Trophoblast cell (in vitro differentiated cells and primary cell): ENCODE data around the gene ERFE.

ENCODE experiments used
- DNase-seq, 2 donors: peaks; one replicate each; pipeline ENCODE4 v3.0.0-alpha.2; 2016
- H2AFZ ChIP-seq: 2 replicates; pipeline ENCODE4 v1.6.1; 2013; ENCODE audit warnings: low read length, moderate library complexity, mild to moderate bottlenecking; ENCODE audit not compliant: insufficient read depth, poor library complexity
- H2AK5ac ChIP-seq: 2 replicates; pipeline ENCODE4 v1.6.1; 2013; ENCODE audit warnings: mild to moderate bottlenecking, low read length
- H2BK120ac ChIP-seq: 2 replicates; pipeline ENCODE4 v1.6.1; 2013; ENCODE audit warnings: low read length, mild to moderate bottlenecking, moderate library complexity; ENCODE audit not compliant: insufficient read depth, poor library complexity
- H2BK12ac ChIP-seq: 2 replicates; pipeline ENCODE4 v1.6.1; 2013; ENCODE audit warnings: mild to moderate bottlenecking, low read length, moderate library complexity
- H2BK5ac ChIP-seq: 2 replicates; pipeline ENCODE4 v1.6.1; 2013; ENCODE audit warnings: low read length, low read depth, moderate library complexity, mild to moderate bottlenecking; ENCODE audit not compliant: poor library complexity
- H3K14ac ChIP-seq: 2 replicates; pipeline ENCODE4 v1.6.1; 2013; ENCODE audit warnings: mild to moderate bottlenecking, low read length
- H3K18ac ChIP-seq: 2 replicates; pipeline ENCODE4 v1.6.1; 2013; ENCODE audit warnings: mild to moderate bottlenecking, low read length
- H3K23ac ChIP-seq: 2 replicates; pipeline ENCODE4 v1.6.1; 2013; ENCODE audit warnings: low read length
- H3K27ac ChIP-seq: 2 replicates; pipeline ENCODE4 v1.5.1; 2013; ENCODE audit warnings: low read depth, mild to moderate bottlenecking, inconsistent platforms, low read length, moderate library complexity
- H3K27me3 ChIP-seq: 2 replicates; pipeline ENCODE4 v1.6.1; 2013; ENCODE audit warnings: inconsistent platforms, mild to moderate bottlenecking, low read length, moderate library complexity; ENCODE audit not compliant: insufficient read depth
- H3K36me3 ChIP-seq, 2 experiments: 1 replicate in 1 of 2; 2 replicates in 1 of 2; pipeline ENCODE4 v1.6.1; 2013; ENCODE audit warnings: low read length in 2 of 2, mild to moderate bottlenecking in 2 of 2, moderate library complexity in 1 of 2; ENCODE audit not compliant: insufficient read depth in 2 of 2, control insufficient read depth in 1 of 2
- H3K4ac ChIP-seq: 2 replicates; pipeline ENCODE4 v1.6.1; 2013; ENCODE audit warnings: low read depth, mild to moderate bottlenecking, low read length, moderate library complexity
- H3K4me1 ChIP-seq, 2 experiments: 1 replicate in 1 of 2; 2 replicates in 1 of 2; pipeline ENCODE4 v1.6.1; 2013; ENCODE audit warnings: low read length in 2 of 2, mild to moderate bottlenecking in 2 of 2, moderate library complexity in 1 of 2; ENCODE audit not compliant: insufficient read depth in 2 of 2, control insufficient read depth in 1 of 2
- H3K4me2 ChIP-seq: 2 replicates; pipeline ENCODE4 v1.6.1; 2013; ENCODE audit warnings: inconsistent platforms, mild to moderate bottlenecking, low read length, moderate library complexity
- H3K4me3 ChIP-seq: 2 replicates; pipeline ENCODE4 v1.5.1; 2013; ENCODE audit warnings: mild to moderate bottlenecking, low read depth, low read length, inconsistent platforms
- H3K79me1 ChIP-seq: one replicate; pipeline ENCODE4 v1.6.1; 2013; ENCODE audit warnings: low read length
- H3K79me2 ChIP-seq: 2 replicates; pipeline ENCODE4 v1.6.1; 2013; ENCODE audit warnings: low read length, mild to moderate bottlenecking; ENCODE audit not compliant: control insufficient read depth, insufficient read depth, poor library complexity
- H3K9ac ChIP-seq: 2 replicates; pipeline ENCODE4 v1.6.1; 2013; ENCODE audit warnings: mild to moderate bottlenecking, low read length
- H3K9me3 ChIP-seq: 2 replicates; pipeline ENCODE4 v1.6.1; 2013; ENCODE audit warnings: low read depth, mild to moderate bottlenecking, control low read depth, inconsistent platforms, low read length; ENCODE audit not compliant: insufficient read depth
- H4K12ac ChIP-seq: 2 replicates; pipeline ENCODE4 v1.6.1; 2013; ENCODE audit warnings: low read depth, mild to moderate bottlenecking, low read length, moderate library complexity
- H4K8ac ChIP-seq: 2 replicates; pipeline ENCODE4 v1.6.1; 2013; ENCODE audit warnings: low read depth, mild to moderate bottlenecking, low read length, moderate library complexity
- H4K91ac ChIP-seq: one replicate; pipeline ENCODE4 v1.6.1; 2013; ENCODE audit warnings: low read depth, mild to moderate bottlenecking, low read length, moderate library complexity
- WGBS: extraction: QIAGEN DNeasy Blood & Tissue Kit; methylation state at CpG from one replicate; pipeline ENCODE4 v1.1.7; 2013; ENCODE audit warnings: missing lambda C conversion rate; ENCODE audit not compliant: insufficient read length, insufficient coverage; ENCODE audit errors: extremely low coverage; 5-methylcytosine and 5-hydroxymethylcytosine counted together

The ERFE gene

DNA sequence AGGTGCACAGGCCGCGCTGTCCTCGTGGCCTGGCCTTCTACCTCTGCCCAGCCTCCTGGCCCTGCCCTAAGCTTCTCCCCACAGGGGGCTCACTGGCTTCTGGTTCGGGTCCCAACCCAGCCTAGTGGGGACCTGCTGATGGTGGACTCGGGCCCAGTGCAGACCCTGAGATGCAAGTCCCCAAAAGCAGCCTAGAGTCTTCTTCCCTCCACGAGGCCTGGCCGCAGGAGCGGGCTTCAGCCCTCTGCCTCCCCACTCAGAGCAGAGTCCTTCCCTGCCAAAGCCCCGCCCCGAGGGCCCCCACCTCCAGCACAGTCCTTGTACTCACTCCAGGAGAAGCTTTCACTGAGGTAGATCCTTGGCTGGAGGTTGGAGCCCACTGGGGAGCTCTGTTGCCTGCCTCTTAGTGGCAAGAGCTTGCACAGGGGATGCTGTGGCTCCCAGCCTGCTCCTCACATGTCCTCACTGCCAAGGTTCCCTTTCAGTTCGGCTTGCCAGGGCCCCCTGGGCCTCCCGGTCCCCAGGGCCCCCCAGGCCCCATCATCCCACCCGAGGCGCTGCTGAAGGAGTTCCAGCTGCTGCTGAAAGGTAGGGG, 3.6 kb downstream of the ERFE start:
- no peak overlapping the region for H4K8ac ChIP-seq
- H3K14ac ChIP-seq, result no peak overlapping the region
- H2BK5ac ChIP-seq, result no peak overlapping the region
- no peak overlapping the region for H3K4ac ChIP-seq
- H3K9ac ChIP-seq, result no peak overlapping the region
- no peak overlapping the region for H2AK5ac ChIP-seq
- H3K27ac ChIP-seq, result no peak overlapping the region
- H3K27me3 ChIP-seq, result peaks cover 40% of the 10 kb centered on the region
- no peak for DNase-seq
- H3K79me1 ChIP-seq, result no peaks in the 10 kb centered on the region
- no peak overlapping the region for H2BK120ac ChIP-seq
- H4K91ac ChIP-seq, result no peak overlapping the region
- WGBS, result no CpG with 5 or more reads among the region's 14 CpGs
- H2AFZ ChIP-seq, result no peak overlapping the region
- no peak overlapping the region for H3K4me2 ChIP-seq
- peaks cover 8% of the 10 kb centered on the region for H3K9me3 ChIP-seq
- peaks cover 1 to 5% of the 10 kb centered on the region in 2 experiments for H3K4me1 ChIP-seq
- H3K79me2 ChIP-seq, result no peaks in the 10 kb centered on the region
- no peak overlapping the region for H3K4me3 ChIP-seq
- no peak overlapping the region for H4K12ac ChIP-seq
- H3K18ac ChIP-seq, result no peak overlapping the region
- no peak overlapping the region for H3K23ac ChIP-seq
- no peak overlapping the region for H2BK12ac ChIP-seq
- H3K36me3 ChIP-seq, result peaks cover 1 to 5% of the 10 kb centered on the region in 2 experiments

DNA sequence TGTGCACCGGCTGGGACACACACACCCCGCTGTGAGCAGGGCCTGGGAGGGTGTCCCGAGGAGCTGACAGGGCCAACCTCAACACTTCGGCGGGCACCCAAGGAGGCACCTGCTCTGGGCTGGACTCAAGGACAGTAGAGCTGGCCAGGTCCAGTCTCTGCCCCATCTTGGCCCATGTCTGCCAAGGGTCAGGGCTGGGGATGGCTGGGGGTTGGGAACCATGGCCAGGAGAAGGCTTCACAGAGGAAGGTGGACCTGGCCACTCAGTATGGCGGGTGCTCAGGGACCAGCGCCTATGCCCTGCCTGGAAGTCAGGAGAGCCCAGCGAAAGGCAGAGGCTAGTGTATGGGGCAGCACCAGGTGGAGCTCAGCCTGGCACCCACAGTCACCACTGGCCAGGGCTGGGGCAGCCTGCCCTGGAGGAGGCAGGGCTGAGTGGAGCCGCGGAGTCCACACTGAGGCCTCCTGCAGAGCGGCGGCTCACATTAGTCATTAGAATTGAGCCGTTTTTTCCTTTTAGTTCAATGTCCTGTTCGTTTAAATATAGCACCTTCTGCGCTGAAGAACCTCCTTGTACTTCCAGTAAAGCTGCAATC, 4.2 kb downstream of the ERFE start:
- H3K4me3 ChIP-seq, result no peak overlapping the region
- no peak overlapping the region for H2BK120ac ChIP-seq
- peaks cover 1 to 5% of the 10 kb centered on the region in 2 experiments for H3K4me1 ChIP-seq

DNA sequence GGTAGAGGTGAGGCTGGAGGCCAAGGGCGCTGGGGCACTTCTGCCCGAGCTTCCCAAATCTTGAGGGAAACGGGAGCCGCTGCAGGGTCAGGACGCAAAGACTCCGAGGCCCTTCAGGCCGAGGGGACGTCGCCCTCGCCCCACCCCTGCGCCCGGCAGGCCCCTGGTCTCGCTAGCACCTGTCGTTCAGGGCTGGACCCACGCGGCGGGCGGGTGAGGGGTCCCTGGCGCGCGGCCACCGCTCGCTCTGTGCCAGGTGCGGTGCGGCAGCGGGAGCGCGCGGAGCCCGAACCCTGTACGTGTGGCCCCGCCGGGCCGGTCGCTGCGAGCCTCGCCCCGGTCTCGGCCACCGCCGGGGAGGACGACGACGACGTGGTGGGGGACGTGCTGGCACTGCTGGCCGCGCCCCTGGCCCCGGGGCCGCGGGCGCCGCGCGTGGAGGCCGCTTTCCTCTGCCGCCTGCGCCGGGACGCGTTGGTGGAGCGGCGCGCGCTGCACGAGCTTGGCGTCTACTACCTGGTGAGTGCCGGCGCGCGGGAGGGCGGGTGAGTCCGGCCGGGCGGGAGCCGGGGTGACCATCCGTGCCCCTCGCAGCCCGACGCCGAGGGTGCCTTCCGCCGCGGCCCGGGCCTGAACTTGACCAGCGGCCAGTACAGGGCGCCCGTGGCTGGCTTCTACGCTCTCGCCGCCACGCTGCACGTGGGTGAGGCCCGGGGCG, 4.9 kb downstream of the ERFE start:
- no peak overlapping the region for H2BK12ac ChIP-seq
- no peak overlapping the region for H2AK5ac ChIP-seq
- H3K4ac ChIP-seq, result no peak overlapping the region
- no peak overlapping the region for H3K4me3 ChIP-seq
- H4K12ac ChIP-seq, result no peak overlapping the region
- H3K27ac ChIP-seq, result no peak overlapping the region
- peaks cover 12 to 16% of the 10 kb centered on the region in 2 experiments for H3K36me3 ChIP-seq
- H2BK5ac ChIP-seq, result no peak overlapping the region
- H3K79me2 ChIP-seq, result no peaks in the 10 kb centered on the region
- H2AFZ ChIP-seq, result no peak overlapping the region
- peaks cover 9% of the 10 kb centered on the region for H3K9me3 ChIP-seq
- no peak overlapping the region for H3K18ac ChIP-seq
- no peak overlapping the region for H4K91ac ChIP-seq
- no peak overlapping the region for H3K14ac ChIP-seq
- H4K8ac ChIP-seq, result no peak overlapping the region
- peaks cover 0 to 3% of the 10 kb centered on the region in 2 experiments for H3K4me1 ChIP-seq
- no peak overlapping the region for H3K23ac ChIP-seq
- no peak overlapping the region for H2BK120ac ChIP-seq
- no CpG with 5 or more reads among the region's 95 CpGs for WGBS
- peak overlapping the region; percentile 51 for H3K4me2 ChIP-seq
- peaks cover 34% of the 10 kb centered on the region for H3K27me3 ChIP-seq
- no peak overlapping the region for H3K9ac ChIP-seq
- DNase-seq, result no peak
- no peaks in the 10 kb centered on the region for H3K79me1 ChIP-seq

More for the DNA sequence above, 4.2 kb downstream of the ERFE start:
- H2BK12ac ChIP-seq, result no peak overlapping the region
- H3K14ac ChIP-seq, result no peak overlapping the region
- no peak overlapping the region for H2BK5ac ChIP-seq
- H3K79me1 ChIP-seq, result no peaks in the 10 kb centered on the region
- H3K27ac ChIP-seq, result no peak overlapping the region
- no CpG with 5 or more reads among the region's 15 CpGs for WGBS
- no peak overlapping the region for H3K9ac ChIP-seq
- DNase-seq, result no peak
- no peak overlapping the region for H3K23ac ChIP-seq
- H3K4ac ChIP-seq, result no peak overlapping the region
- H3K9me3 ChIP-seq, result peaks cover 9% of the 10 kb centered on the region
- H3K36me3 ChIP-seq, result peaks cover 6 to 10% of the 10 kb centered on the region in 2 experiments
- no peak overlapping the region for H4K8ac ChIP-seq
- H3K4me2 ChIP-seq, result no peak overlapping the region
- no peaks in the 10 kb centered on the region for H3K79me2 ChIP-seq
- H2AFZ ChIP-seq, result no peak overlapping the region
- no peak overlapping the region for H4K91ac ChIP-seq
- no peak overlapping the region for H4K12ac ChIP-seq
- no peak overlapping the region for H3K18ac ChIP-seq
- H2AK5ac ChIP-seq, result no peak overlapping the region
- peaks cover 40% of the 10 kb centered on the region for H3K27me3 ChIP-seq

DNA sequence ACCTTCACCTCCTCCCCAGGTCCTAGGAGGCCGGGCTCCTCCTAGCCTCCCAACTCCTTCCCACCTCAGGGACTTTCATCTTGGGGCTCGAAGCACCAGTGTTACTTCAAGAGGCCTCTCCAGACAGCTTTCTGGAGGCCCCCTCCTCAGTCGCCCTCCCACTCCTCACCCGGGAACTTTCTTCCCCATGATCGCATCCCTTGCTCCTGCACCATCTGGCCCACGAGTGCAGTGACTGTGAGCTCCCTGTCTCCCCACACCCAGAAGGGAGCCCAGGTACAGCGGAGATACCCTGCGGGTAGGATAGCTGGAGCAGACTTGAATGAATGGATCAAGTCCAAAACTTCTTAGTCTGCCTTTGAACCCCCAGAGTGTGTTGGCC, 6.1 kb downstream of the ERFE start:
- Histone ChIP-seq H4K8ac (no peak overlapping the region), H4K91ac (no peak overlapping the region), H3K79me1 (no peaks in the 10 kb centered on the region), H2AFZ (no peak overlapping the region), H3K36me3 (peaks cover 15 to 25% of the 10 kb centered on the region in 2 experiments), H4K12ac (no peak overlapping the region), H3K9ac (no peak overlapping the region), H3K4ac (no peak overlapping the region), H3K23ac (no peak overlapping the region), H3K4me1 (peaks cover 0 to 3% of the 10 kb centered on the region in 2 experiments), H3K9me3 (peaks cover 6% of the 10 kb centered on the region), H3K4me3 (no peak overlapping the region), H3K4me2 (no peak overlapping the region), H2BK120ac (no peak overlapping the region), H3K27ac (no peak overlapping the region), H3K14ac (no peak overlapping the region), H3K18ac (no peak overlapping the region), H2BK12ac (no peak overlapping the region), H3K79me2 (no peaks in the 10 kb centered on the region), H3K27me3 (peaks cover 24% of the 10 kb centered on the region), H2AK5ac (no peak overlapping the region), H2BK5ac (no peak overlapping the region)
- DNase-seq, result no peak
- no CpG with 5 or more reads among the region's 8 CpGs for WGBS
